Stimulated activated CD8-positive, alpha-beta memory T cell treated with anti-CD3 and anti-CD28 coated beads, Interleukin-15, amount 100 ng/mL, for 48 hours (primary cell): ENCODE measurements around the gene HDAC9.

Experiments
- DNase-seq, 2 donors: peaks; one replicate each; pipeline ENCODE4 v3.0.0-alpha.2; 2020; ENCODE audit warnings: low read depth in 2 of 2

HDAC9 gene

DNA sequence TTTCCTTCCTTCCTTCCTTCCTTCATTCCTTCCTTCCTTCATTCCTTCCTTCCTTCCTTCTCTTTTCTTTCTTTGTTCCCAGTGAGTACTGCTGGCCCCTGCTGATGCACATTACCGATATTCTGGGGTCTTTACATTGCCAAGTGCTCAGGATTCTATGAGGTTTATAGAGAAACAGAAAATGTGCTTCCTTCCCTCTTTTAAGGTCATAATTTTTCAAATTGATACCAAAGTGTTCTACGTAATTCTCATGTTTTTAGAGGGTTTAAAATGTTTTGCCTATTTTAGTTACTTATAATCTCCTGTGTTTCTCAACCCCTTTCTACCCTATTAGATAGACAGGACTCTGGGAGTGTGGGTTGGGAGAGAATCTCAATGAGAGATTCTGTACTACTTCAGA, 291.2 kb downstream of the HDAC9 start:
- no peak for DNase-seq

DNA sequence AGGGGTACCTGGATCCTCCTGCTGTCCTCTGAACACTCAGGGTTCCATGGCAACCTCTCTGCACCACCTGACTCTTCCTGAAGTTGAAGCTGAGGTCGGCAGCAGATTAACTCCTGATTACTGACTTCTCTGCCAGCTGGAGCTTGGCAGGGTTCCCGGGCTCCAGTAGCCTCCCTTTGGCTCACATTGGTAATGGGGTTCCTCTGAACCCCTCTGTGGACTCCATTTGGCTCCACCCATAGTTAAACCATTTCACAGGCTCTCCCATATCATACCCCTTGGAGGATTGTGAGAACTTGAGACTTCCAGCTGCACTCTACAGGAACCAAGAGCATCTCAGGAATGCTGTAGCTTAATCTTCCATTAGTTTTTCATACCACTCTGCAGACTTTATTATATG, 292.5 kb downstream of the HDAC9 start:
- DNase-seq = no peak

GRCh38 chr7:18792871-18793595, 297.5 kb downstream of the HDAC9 start:
- no peak for DNase-seq

DNA sequence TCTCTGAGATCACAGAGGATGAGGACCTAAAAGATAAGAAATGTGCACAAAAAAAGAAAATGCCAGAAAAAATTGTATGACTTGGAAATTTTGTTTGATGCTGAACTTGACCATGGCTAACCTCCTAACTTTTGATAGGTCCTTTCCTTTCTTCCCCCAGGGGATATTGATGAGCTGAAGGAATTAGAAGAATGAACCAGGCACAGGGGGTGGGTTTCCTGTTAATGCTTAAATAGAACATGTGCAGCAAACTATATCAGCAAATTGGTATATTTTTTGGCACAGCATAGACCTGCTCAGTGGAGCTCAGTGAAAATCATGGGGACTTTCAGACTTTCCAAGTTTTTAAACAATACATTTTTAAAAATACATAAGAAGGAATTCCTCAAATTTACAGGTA, 300.7 kb downstream of the HDAC9 start:
- DNase-seq = no peak

- DNase-seq = no peak
Measured at GRCh38 chr7:18798088-18798906, 302.7 kb downstream of the HDAC9 start.

DNA sequence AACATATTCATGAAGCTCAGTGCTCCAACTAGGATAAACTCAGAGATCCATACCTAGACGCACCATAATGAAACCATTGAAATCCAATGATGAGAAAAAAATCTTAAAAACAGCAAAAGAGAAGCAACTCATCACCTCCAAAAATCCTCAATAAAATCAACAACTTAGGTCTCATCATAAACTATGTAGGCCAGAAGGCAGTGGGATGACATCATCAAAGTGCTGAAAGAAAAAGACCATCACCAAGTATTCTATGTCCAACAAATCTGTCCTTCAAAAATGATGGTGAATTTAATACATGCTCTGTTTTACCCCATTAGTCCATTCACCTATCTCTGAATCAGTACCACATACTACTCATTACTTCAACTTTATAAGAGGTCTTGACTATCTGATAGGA, 304.4 kb downstream of the HDAC9 start:
- DNase-seq = no peak

GRCh38 chr7:18803923-18804322, 308.4 kb downstream of the HDAC9 start:
- DNase-seq = no peak

DNA sequence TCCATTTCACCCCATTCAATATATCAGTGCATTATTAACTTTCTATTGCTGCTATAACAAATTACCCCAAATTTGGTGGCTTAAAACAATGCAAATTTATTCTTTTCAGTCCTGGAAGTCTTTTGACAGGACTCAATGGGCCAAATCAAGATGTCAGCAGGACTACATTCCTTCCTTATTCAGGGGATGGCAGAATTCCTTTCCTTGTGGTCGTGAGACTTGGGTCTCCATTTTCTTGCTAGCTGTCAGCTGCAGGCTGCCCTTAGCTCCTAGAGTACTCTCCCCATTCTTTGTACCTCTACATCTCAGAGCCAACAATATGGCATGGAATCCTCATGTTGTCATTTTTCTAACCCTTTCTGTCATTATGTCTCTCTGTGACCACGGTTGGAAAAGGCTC, 310.6 kb downstream of the HDAC9 start:
- DNase-seq = no peak

- no peak for DNase-seq
Measured at GRCh38 chr7:18808026-18808425, 312.5 kb downstream of the HDAC9 start.

DNA sequence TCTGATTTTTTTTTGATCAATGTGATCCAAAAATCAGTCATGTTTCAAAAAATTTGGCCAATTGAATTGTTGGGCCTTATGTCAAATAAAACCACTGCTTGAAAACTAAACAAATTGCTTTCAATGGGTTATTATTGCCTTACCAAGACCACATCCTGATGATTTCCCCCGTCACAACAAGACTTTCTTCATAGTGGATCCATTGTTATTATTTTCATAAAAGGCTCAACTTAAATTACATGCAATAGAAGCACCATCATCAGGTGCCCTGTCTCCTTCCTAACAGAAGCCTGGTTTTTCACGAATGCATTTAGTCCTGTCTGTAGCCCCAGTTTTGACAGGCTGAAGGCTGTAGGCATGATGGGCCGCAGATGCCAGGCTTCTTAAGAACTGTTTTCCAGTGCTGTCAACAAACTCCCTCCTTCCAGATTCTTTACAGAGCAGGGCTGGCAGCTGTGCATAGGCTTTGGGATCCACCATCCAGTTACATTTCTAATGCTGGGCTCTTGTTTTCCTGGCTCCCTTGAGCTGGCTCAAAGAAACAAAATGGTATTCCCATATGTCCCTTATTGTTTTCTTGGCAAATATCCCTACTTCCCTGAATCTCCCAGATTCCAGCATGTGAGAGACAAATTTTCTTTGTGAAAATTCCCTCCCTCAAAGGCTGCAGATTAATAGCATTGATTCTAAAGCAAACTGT, 319.9 kb downstream of the HDAC9 start:
- DNase-seq = no peak

GRCh38 chr7:18820981-18821380, 325.4 kb downstream of the HDAC9 start:
- DNase-seq = no peak

DNA sequence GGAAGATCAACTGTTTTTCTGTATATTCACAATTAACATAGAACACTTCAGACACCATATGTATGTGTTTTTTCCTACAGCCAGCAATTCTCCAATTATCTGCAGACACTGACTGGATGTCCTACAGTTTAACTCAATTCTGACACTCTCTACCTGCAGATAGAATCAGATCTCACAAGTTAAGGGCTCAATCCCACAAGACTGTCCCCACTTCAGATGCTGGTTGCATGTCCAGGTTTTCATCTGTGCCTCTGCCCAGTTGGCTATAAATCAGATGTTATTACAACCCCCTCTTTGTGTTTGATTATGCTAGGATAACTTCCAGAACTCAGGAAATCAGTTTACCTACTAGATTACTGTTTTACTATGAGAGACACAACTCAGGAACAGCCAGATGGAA, 326.0 kb downstream of the HDAC9 start:
- no peak for DNase-seq

- DNase-seq = no peak
Measured at GRCh38 chr7:18824157-18824556, 328.6 kb downstream of the HDAC9 start.

GRCh38 chr7:18828260-18828993, 332.9 kb downstream of the HDAC9 start:
- no peak for DNase-seq

DNA sequence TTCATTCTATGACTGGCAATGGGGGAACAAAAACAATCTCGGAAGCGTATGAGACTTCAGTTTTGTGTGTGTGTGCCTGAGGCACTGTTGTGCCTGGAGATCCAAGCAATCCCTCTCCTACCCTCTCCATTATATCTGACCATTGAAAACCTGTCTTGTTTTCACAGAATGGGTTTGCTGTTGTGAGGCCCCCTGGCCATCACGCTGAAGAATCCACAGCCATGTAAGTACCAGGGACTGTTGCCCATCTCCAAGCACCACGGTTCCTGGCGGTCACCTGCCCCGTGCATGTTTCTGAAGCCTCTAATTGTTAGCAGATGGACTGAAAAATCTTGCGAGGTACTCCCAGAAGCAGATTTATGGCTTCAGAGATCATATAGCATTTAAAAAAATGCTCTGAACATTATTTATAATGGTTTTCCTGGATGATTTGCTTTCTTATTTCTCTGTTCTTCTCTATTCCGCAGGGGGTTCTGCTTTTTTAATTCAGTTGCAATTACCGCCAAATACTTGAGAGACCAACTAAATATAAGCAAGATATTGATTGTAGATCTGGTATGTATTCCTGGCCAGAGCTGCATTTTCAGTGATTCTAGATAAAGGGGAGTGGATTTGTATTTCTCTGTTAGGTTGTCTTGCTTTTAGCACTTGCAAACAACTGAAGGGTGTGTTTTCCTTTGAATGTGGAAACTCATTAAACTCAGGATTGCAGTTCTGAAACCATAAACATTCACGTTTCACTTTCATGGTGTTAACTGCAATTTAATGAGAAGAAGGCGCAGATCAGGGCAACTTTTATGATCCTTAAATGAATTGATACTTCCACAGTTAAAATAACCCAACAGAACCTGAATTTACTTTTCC, 333.7 kb downstream of the HDAC9 start:
- DNase-seq = no peak

GRCh38 chr7:18829858-18830285, 334.3 kb downstream of the HDAC9 start:
- no peak for DNase-seq

DNA sequence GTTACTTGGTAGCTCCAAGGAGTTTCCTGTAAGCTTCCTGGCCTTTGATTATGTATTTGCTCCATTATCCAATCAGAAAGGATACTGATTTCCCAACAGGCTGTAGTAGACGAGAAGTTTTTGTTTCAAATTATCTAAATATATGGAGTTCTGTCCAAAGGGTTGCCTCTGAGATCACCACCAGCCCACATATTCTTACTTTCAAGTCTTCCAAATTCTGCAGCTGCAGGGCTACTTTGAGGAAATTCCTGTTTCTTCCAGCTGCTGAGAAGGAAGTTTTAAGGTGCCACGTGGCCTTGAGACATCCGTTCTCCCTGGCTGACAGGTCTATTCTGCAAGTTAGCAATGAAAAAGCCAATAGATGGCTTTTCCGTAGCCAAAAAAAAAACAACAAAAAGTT, 335.9 kb downstream of the HDAC9 start:
- DNase-seq = no peak

DNA sequence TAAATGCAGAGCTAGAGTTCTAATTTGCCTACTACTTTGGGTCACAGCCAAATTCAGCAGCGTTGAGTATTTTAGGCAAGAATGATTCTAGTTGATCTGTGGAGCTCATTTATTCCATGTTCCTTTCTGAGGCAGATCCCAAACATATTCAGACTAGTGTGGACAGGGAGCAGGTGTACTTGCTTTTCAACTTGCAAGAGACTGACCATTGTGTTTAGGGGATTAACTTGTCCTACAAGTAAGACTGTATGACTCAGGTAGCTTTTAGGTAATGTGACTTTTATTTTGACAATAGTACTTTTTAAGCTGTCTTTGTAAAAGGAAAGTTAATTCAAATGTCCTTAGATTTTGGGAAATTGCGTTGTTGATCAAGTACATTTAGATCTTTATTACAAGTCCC, 336.4 kb downstream of the HDAC9 start:
- DNase-seq = no peak

DNA sequence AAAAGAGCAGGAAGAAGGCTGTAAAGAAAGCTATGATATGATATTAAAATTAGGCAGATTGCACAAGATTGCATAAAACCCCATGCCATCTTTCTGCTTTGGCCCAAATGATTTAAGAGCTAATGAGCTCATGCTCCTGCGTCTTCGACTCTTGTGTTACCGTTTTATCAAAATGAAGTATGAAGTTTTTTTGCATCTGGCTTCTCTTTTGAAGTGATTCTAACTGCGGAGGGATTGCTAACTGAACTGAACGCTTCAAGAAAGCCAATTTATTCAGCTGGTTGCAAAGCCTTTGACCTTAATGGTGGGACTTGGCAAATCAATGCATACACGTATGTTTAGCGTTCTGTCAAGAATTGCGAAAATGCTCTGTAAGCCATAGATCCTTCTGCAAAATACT, 339.0 kb downstream of the HDAC9 start:
- no peak for DNase-seq

DNA sequence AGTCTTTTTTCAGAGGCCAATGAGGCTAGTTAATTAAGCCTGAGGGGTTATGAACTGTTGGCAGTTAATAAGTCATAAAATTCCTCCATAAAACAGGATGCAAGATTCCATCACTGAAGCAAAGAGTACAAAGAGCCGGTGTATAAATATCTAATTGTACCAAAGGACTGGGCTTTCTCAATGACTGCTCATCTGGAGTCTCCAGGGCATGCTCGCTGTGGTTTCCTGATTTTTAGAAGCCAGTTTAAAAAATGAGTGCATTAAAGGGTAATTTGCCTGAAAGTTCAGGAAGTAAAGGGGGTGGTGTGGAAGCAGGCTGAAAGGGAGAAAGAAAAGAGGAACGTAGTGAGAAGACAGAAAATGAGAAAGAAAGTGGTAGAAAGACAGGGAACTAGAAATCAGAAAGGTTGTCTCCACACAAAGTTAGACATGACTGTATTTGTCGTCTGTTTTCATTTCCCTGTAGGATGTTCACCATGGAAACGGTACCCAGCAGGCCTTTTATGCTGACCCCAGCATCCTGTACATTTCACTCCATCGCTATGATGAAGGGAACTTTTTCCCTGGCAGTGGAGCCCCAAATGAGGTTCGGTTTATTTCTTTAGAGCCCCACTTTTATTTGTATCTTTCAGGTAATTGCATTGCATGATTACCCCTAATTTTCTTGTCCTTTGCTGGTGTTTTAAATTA, 339.6 kb downstream of the HDAC9 start:
- DNase-seq = no peak
